Measurements from ENCODE around the gene EHHADH. TPM values are rescaled to one million over a fixed set of nuclear protein-coding genes. Genes with fewer than 3 reads are reported as not detected.

EHHADH gene
- total RNA-seq, 1 donor from 2014 or later, result 4.4 TPM

DNA sequence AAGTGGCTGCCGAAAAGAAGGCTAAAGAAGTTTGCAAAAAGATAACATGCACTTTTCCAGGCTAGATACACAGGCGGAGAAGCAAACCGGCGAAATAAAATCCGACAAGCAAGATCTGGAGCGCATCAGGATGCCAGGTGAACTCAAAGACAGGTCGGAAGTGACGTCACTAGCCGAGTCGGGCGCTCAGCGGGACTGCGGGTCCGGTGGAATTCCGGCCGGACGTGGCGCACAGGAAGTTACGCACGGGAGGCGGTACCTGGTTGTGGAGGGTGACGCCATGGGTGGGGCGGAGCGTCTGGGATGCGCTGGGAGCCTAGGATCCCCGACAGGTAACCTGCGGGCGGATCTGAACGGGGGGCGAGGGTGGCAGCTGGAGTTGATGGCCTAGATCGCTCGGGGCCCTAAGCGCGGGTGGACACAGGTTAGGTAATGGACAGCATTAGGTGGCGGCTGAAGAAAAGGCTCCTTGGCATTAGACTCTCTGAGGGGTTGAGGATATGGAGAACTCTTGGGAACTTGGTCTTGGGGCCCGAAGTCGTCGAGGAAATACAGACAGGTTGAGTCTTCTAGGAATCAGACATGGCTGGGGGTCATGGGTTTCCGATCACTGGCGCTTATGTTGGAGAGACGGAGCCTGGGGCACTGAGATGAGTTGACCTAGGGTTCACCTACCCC lies 29.0 kb upstream of the EHHADH start:
- H2AFZ ChIP-seq (ENCODE audit: low read depth, low read length), result peak overlapping the region; percentile 86
- FAIRE-seq (peak; percentile 78), DNase-seq (ENCODE audit: low read depth) (peak; percentile 90)
- H3K4me3 ChIP-seq (ENCODE audit: insufficient read depth, low read depth, low read length), result peak overlapping the region; percentile 97
- TF ChIP-seq EZH2 (IDR thresholded peaks at IDR 0.05; ENCODE audit: insufficient read depth, low read length), result no peak
- H3K36me3 ChIP-seq (ENCODE audit: insufficient read depth, low read length), result peaks cover 3% of the 10 kb centered on the region
- H3K27ac Mint-ChIP-seq (ENCODE audit: unreplicated experiment), result peak overlapping the region; percentile 94
- no peaks in the 10 kb centered on the region for H3K9me3 ChIP-seq (ENCODE audit: insufficient read depth, low read depth, low read length)
- no peaks in the 10 kb centered on the region for H3K9me3 Mint-ChIP-seq (ENCODE audit: unreplicated experiment)
- H3K27ac ChIP-seq (ENCODE audit: low read depth, low read length), result peak overlapping the region; percentile 72
- peaks cover 24% of the 10 kb centered on the region for H3K79me2 ChIP-seq (ENCODE audit: insufficient read depth, low read length)
- no peaks in the 10 kb centered on the region for H3K27me3 Mint-ChIP-seq (ENCODE audit: low read depth, unreplicated experiment)
- H3K36me3 Mint-ChIP-seq (ENCODE audit: low read depth, unreplicated experiment), result no peaks in the 10 kb centered on the region
- peak overlapping the region; percentile 82 for H3K9ac ChIP-seq (ENCODE audit: low read length)
- H3K4me1 ChIP-seq (ENCODE audit: insufficient read depth, low read length), result peaks cover 4% of the 10 kb centered on the region
- peak overlapping the region; percentile 92 for H3K4me2 ChIP-seq (ENCODE audit: low read length)
- H4K20me1 ChIP-seq (ENCODE audit: insufficient read depth, low read length), result no peaks in the 10 kb centered on the region
- H3K4me3 Mint-ChIP-seq (ENCODE audit: unreplicated experiment), result peak overlapping the region; percentile 99
- peaks cover 3% of the 10 kb centered on the region for H3K4me1 Mint-ChIP-seq (ENCODE audit: low read depth, unreplicated experiment)
- no peaks in the 10 kb centered on the region for H3K27me3 ChIP-seq (ENCODE audit: insufficient read depth, low read length)

DNA sequence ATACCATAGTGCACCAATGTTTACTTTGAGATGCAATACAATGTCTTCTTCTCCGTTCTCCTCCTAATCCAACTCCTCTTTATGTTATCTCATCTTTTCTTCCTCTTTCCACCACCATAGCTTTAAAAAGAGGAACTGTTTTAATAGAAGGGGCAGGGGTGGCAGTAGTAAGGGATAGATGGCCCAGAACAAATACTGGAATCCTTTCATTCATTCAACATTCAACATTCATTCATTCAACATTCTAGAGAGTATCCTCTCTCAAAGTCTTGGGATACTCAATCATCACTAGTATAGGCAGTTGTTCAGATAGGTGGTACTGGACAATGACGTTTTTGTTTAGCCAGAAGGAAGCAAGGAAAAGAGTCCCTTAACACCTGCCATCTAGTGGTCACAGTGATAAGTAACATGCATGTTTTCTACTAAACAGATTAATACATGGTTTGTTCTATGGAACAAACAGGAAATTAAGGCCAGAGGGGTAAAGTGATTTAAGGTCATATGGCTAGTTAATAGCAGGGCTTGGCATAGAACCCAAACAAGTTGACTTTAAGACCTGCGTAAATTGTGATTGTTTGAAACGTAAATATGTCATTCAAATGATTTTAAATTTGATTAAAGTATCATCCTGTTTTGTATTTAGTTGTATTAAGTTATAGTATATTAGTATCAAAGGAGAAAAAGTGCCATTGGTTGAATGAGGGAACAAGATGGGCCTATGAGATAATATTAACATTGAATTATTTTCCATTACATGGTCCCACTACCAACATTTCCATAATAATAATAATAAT lies 26.9 kb upstream of the EHHADH start:
- peaks cover 4% of the 10 kb centered on the region for H3K4me1 ChIP-seq (ENCODE audit: insufficient read depth, low read length)
- no peaks in the 10 kb centered on the region for H3K36me3 ChIP-seq (ENCODE audit: insufficient read depth, low read length)
- Mint-ChIP-seq H3K27me3 (ENCODE audit: low read depth, unreplicated experiment) (no peaks in the 10 kb centered on the region), H3K9me3 (ENCODE audit: unreplicated experiment) (no peaks in the 10 kb centered on the region), H3K36me3 (ENCODE audit: low read depth, unreplicated experiment) (no peaks in the 10 kb centered on the region), H3K4me3 (ENCODE audit: unreplicated experiment) (no peak overlapping the region), H3K27ac (ENCODE audit: unreplicated experiment) (no peak overlapping the region), H3K4me1 (ENCODE audit: low read depth, unreplicated experiment) (peaks cover 3% of the 10 kb centered on the region)
- DNase-seq (ENCODE audit: low read depth) (peak; percentile 53), FAIRE-seq (no peak)
- H3K9ac ChIP-seq (ENCODE audit: low read length), result no peak overlapping the region
- no peaks in the 10 kb centered on the region for H3K27me3 ChIP-seq (ENCODE audit: insufficient read depth, low read length)
- peaks cover 24% of the 10 kb centered on the region for H3K79me2 ChIP-seq (ENCODE audit: insufficient read depth, low read length)
- TF ChIP-seq, protein P1, sequence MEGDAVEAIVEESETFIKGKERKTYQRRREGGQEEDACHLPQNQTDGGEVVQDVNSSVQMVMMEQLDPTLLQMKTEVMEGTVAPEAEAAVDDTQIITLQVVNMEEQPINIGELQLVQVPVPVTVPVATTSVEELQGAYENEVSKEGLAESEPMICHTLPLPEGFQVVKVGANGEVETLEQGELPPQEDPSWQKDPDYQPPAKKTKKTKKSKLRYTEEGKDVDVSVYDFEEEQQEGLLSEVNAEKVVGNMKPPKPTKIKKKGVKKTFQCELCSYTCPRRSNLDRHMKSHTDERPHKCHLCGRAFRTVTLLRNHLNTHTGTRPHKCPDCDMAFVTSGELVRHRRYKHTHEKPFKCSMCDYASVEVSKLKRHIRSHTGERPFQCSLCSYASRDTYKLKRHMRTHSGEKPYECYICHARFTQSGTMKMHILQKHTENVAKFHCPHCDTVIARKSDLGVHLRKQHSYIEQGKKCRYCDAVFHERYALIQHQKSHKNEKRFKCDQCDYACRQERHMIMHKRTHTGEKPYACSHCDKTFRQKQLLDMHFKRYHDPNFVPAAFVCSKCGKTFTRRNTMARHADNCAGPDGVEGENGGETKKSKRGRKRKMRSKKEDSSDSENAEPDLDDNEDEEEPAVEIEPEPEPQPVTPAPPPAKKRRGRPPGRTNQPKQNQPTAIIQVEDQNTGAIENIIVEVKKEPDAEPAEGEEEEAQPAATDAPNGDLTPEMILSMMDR (IDR thresholded peaks at IDR 0.05; ENCODE audit: insufficient read depth, low read depth, low read length), result peak; percentile 85
- TF ChIP-seq EZH2 (IDR thresholded peaks at IDR 0.05; ENCODE audit: insufficient read depth, low read length), result no peak
- no peak overlapping the region for H3K4me3 ChIP-seq (ENCODE audit: insufficient read depth, low read depth, low read length)
- H3K4me2 ChIP-seq (ENCODE audit: low read length), result no peak overlapping the region
- no peak overlapping the region for H3K27ac ChIP-seq (ENCODE audit: low read depth, low read length)
- no peak overlapping the region for H2AFZ ChIP-seq (ENCODE audit: low read depth, low read length)
- H3K9me3 ChIP-seq (ENCODE audit: insufficient read depth, low read depth, low read length), result no peaks in the 10 kb centered on the region
- H4K20me1 ChIP-seq (ENCODE audit: insufficient read depth, low read length), result no peaks in the 10 kb centered on the region

DNA sequence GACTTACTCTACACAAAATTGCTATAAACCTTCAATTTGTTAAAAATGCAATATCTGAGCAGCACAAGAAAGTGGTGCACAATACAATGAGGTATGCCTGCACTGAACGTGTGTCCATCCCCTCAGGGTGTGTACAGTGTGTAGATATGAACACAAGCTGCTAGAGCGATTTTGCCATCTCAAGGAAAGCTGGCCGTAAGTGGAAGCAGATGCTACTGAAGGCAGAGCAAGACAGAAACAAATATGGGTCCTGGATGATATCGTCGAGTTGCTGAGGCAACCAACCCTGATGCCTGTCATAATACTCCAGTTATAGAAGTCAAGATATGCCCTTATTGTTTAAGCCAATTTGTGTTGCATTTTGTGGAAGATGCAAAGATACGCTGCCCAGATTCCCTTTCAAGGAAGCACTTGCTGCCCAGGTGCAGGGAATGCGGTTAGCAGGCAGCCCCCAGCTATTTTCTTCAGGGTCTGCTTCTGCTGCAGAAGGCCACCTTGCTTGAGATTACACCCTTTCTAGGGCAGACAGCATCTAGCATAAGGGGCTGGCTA lies 25.8 kb upstream of the EHHADH start:
- no peaks in the 10 kb centered on the region for H3K9me3 ChIP-seq (ENCODE audit: insufficient read depth, low read depth, low read length)
- Mint-ChIP-seq H3K9me3 (ENCODE audit: unreplicated experiment) (no peaks in the 10 kb centered on the region), H3K4me3 (ENCODE audit: unreplicated experiment) (no peak overlapping the region), H3K27ac (ENCODE audit: unreplicated experiment) (no peak overlapping the region), H3K4me1 (ENCODE audit: low read depth, unreplicated experiment) (no peaks in the 10 kb centered on the region), H3K36me3 (ENCODE audit: low read depth, unreplicated experiment) (no peaks in the 10 kb centered on the region), H3K27me3 (ENCODE audit: low read depth, unreplicated experiment) (no peaks in the 10 kb centered on the region)
- no peak overlapping the region for H3K4me2 ChIP-seq (ENCODE audit: low read length)
- H4K20me1 ChIP-seq (ENCODE audit: insufficient read depth, low read length), result no peaks in the 10 kb centered on the region
- TF ChIP-seq, protein P1 (IDR thresholded peaks at IDR 0.05; ENCODE audit: insufficient read depth, low read depth, low read length), result no peak
- no peak for TF ChIP-seq EZH2 (IDR thresholded peaks at IDR 0.05; ENCODE audit: insufficient read depth, low read length)
- no peak overlapping the region for H3K27ac ChIP-seq (ENCODE audit: low read depth, low read length)
- H3K4me1 ChIP-seq (ENCODE audit: insufficient read depth, low read length), result peaks cover 4% of the 10 kb centered on the region
- DNase-seq (ENCODE audit: low read depth) (no peak), FAIRE-seq (no peak)
- no peak overlapping the region for H3K9ac ChIP-seq (ENCODE audit: low read length)
- no peak overlapping the region for H2AFZ ChIP-seq (ENCODE audit: low read depth, low read length)
- no peaks in the 10 kb centered on the region for H3K27me3 ChIP-seq (ENCODE audit: insufficient read depth, low read length)
- peaks cover 16% of the 10 kb centered on the region for H3K79me2 ChIP-seq (ENCODE audit: insufficient read depth, low read length)
- H3K4me3 ChIP-seq (ENCODE audit: insufficient read depth, low read depth, low read length), result no peak overlapping the region
- no peaks in the 10 kb centered on the region for H3K36me3 ChIP-seq (ENCODE audit: insufficient read depth, low read length)

Measured in astrocyte (in vitro differentiated cells and primary cell).